Pancreas (tissue), 10 donors: ENCODE measurements around the gene SNX1. TPM values are rescaled to one million over a fixed set of nuclear protein-coding genes. Genes with fewer than 3 reads are reported as not detected.
A peak's percentile ranks its signal among the peaks of the same experiment; 100 is the strongest.

Experiments used
- ATAC-seq, 4 donors: fragments of 200-7000 bp; cut with Tn5 transposase; one replicate each; pipeline versions ENCODE4 v1.8.0 to v1.9.1; 2020; ENCODE audit warnings: mild to moderate bottlenecking in 4 of 4, moderate library complexity in 4 of 4
- DNase-seq, 6 donors: peaks; one replicate each; pipeline ENCODE4 v3.0.0-alpha.2; 2020
- FAIRE-seq: peaks from 2 replicates; lab custom pipeline; 2012; peaks lifted over from hg19 to GRCh38; lab: Jason Lieb, UNC
- H3K27ac ChIP-seq, 4 donors: fragments of 200-600 bp; sonication (generic); 1 replicate in 3 of 4; 2 replicates in 1 of 4; pipeline versions ENCODE4 v1.5.0 to v1.8.0; 2020
- H3K27me3 ChIP-seq, 4 donors: fragments of 200-600 bp; one replicate each; pipeline ENCODE4 v1.8.0; 2021
- H3K36me3 ChIP-seq, 3 donors: fragments of 200-600 bp; sonication (generic) in 1 of 3; one replicate each; pipeline versions ENCODE4 v1.5.0 to v1.8.0; 2020 to 2021
- H3K4me1 ChIP-seq, 3 donors: fragments of 200-600 bp; one replicate each; pipeline ENCODE4 v1.8.0; 2021
- H3K4me3 ChIP-seq, 4 donors: fragments of 200-600 bp; sonication (generic) in 2 of 4; one replicate each; pipeline versions ENCODE4 v1.5.0 to v1.8.0; 2020 to 2021
- H3K9me3 ChIP-seq, 4 donors: fragments of 200-600 bp; one replicate each; pipeline ENCODE4 v1.8.0; 2021
- CTCF ChIP-seq, 4 donors: fragments of 200-600 bp; sonication (generic) in 3 of 4; IDR thresholded peaks; one replicate each; pipeline versions ENCODE4 v1.5.0 to v1.8.0; 2021; ENCODE audit warnings: antibody characterized with exemption in 4 of 4
- WGBS, 2 donors: extraction: QIAGEN DNeasy Blood & Tissue Kit; methylation state at CpG; one replicate each; pipeline ENCODE4 v1.1.7; 2013; 5-methylcytosine and 5-hydroxymethylcytosine counted together
- intact Hi-C, 3 donors: fragments of 100-400 bp; cut with DNase I; formaldehyde crosslinking; loops; one replicate each; pipeline versions ENCODE4 v1.11.1 to v1.14.2; 2022
- polyA plus RNA-seq, 2 donors: library from polyadenylated mRNA; stranded (reverse); fragments of 200-250 nt; gene quantifications; one replicate each; pipeline ENCODE4 v1.2.3, GENCODE V29; 2013
- total RNA-seq, 6 donors: library from RNA; stranded (reverse); fragmentation: NEBNext Ultra II Directional in 4 of 6; extraction: Animal tissue kit (Norgen Biotek cat#: 25700) in 4 of 6; gene quantifications; one replicate each; pipeline versions ENCODE4 v1.2.1 to v1.2.4, GENCODE V29; 2021 to 2023
- donor health status: healthy with polysubstance abuse.
- donor health status: DM: no; HTN: no; CAD: no; lungs with moderate emphysema.
- donor health status: DM: no; HTN: no; CAD: no.
- donor health status: control.
- donor health status: control.
- donor health status: Bipolar disorder and iron deficiency.
- donor health status: DM: yes; HTN: yes; CAD: no.
- donor health status: DM: no; HTN: no; CAD: no.
- donor health status: DM: no; HTN: no; CAD: no.
- donor health status: DM: yes; HTN: yes; CAD: no.

The SNX1 gene
- total and polyA plus RNA-seq, 8 donors: 32.9 to 82.4 (median 44.9) TPM

DNA sequence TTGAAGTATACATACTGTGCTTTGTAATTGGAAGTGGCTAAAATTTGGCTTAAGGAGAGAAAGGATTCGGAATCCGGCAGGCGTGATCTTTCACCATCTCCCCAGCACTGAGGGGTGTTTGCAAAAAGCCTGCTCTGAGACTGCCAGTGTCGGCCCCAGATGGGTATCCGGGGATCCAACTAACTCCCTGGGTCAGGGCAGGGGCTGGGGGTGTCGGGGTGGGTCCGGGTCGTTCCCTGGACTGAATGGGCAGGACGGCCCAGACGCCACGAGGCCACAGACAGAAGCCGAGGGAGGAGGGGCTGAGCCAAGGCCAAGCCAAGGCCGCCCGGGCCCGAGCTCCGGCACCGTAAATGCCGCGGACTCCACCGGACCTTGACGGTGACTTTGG is 66.7 kb downstream of the SNX1 start:
- FAIRE-seq: no peak
- H3K4me3 ChIP-seq: peak overlapping the region; percentile 72 to 94 (median 82)
- no peak for DNase-seq
- TF ChIP-seq CTCF (IDR thresholded peaks at IDR 0.05): no peak
- ATAC-seq: peak; percentile 51 to 66 (median 59)
- H3K9me3 ChIP-seq: no peaks in the 10 kb centered on the region
- peaks cover 19 to 40% (median 31%) of the 10 kb centered on the region in 3 donors for H3K4me1 ChIP-seq
- 0 to 1% methylated on average over 19 to 21 of the region's 21 CpGs for WGBS, 2 donors
- H3K27ac ChIP-seq: peak overlapping the region; percentile 78 to 89 (median 82)
- H3K27me3 ChIP-seq: no peaks in the 10 kb centered on the region
- H3K36me3 ChIP-seq: peaks cover 3 to 28% (median 26%) of the 10 kb centered on the region in 3 donors
- intact Hi-C loops: no loop called here

- intact Hi-C loops: no loop called here
- H3K4me1 ChIP-seq: peaks cover 19 to 40% (median 31%) of the 10 kb centered on the region in 3 donors
Observed at GRCh38 chr15:64162869-64163658, 67.3 kb downstream of the SNX1 start, which contains the start of gene PPIB. Gene PPIB (minus strand): TSS chr15:64163022. CDS start chr15:64162986, 36 bp downstream.

GRCh38 chr15:64163659-64164362 is 68.0 kb downstream of the SNX1 start:
- intact Hi-C loops: no loop called here
- Histone ChIP-seq H3K9me3 (no peaks in the 10 kb centered on the region), H3K36me3 (peaks cover 3 to 20% (median 12%) of the 10 kb centered on the region in 3 donors), H3K27ac (peak overlapping the region; percentile 53 to 89 (median 71)), H3K4me3 (peak overlapping the region; percentile 13 to 94 (median 76)), H3K27me3 (no peaks in the 10 kb centered on the region), H3K4me1 (peaks cover 15 to 38% (median 31%) of the 10 kb centered on the region in 3 donors)
- no peak for DNase-seq
- TF ChIP-seq CTCF (IDR thresholded peaks at IDR 0.05): no peak
- ATAC-seq: peak; percentile 3 to 31 (median 14)
- 37 to 53% methylated on average over 14 of the region's 14 CpGs for WGBS, 2 donors
- FAIRE-seq: no peak

More at GRCh38 chr15:64162869-64163658, 67.3 kb downstream of the SNX1 start, which contains the start of gene PPIB:
- H3K4me3 ChIP-seq: peak within 1 kb of the TSS; percentile 72 to 94 (median 82)
- DNase-seq (peak; percentile 98 to 99 (median 98)), ATAC-seq (peak; percentile 91 to 96 (median 92)), FAIRE-seq (no peak)
- peak in 1 of 4 donors; percentile 12 for TF ChIP-seq CTCF (IDR thresholded peaks at IDR 0.05)
- H3K27ac ChIP-seq: peak within 1 kb of the TSS; percentile 78 to 89 (median 82)
- no peaks in the 10 kb centered on the region for H3K9me3 ChIP-seq
- WGBS, 2 donors: 0 to 1% methylated on average over 41 to 69 of the region's 69 CpGs
- H3K36me3 ChIP-seq: peaks cover 3 to 26% (median 20%) of the 10 kb centered on the region in 3 donors
- H3K27me3 ChIP-seq: no peaks in the 10 kb centered on the region

- ATAC-seq (no peak), FAIRE-seq (no peak), DNase-seq (no peak)
- H3K4me3 ChIP-seq: no peak overlapping the region
- no peaks in the 10 kb centered on the region for H3K9me3 ChIP-seq
- no peaks in the 10 kb centered on the region for H3K27me3 ChIP-seq
- peaks cover 3 to 15% (median 6%) of the 10 kb centered on the region in 3 donors for H3K36me3 ChIP-seq
- no peak for TF ChIP-seq CTCF (IDR thresholded peaks at IDR 0.05)
- intact Hi-C loops: no loop called here
- peaks cover 15 to 32% (median 27%) of the 10 kb centered on the region in 3 donors for H3K4me1 ChIP-seq
- 86 to 88% methylated on average over 4 of the region's 4 CpGs for WGBS, 2 donors
- peak overlapping the region in 2 of 4 donors; percentile 85 to 89 for H3K27ac ChIP-seq
Observed at GRCh38 chr15:64164436-64164835, 68.7 kb downstream of the SNX1 start.
